GM18861 (cell line): ENCODE results near the gene NDFIP2.
A peak's percentile ranks its signal among the peaks of the same experiment; 100 is the strongest.
"Not testable (repeated sequence)": the region's sequence is repeated elsewhere in the genome, so short reads cannot be mapped to it uniquely, and the experiment has no call there.

ENCODE experiments used
- ATAC-seq: cut with Tn5 transposase; IDR thresholded peaks from one replicate; pipeline ENCODE4 v1.9.1; 2021; ENCODE audit not compliant: unreplicated experiment

Gene NDFIP2

GRCh38 chr13:79531542-79532254 lies 50.7 kb downstream of the NDFIP2 start:
- ATAC-seq, result no peak

- ATAC-seq, result no peak
Observed at GRCh38 chr13:79532576-79532975, 51.6 kb downstream of the NDFIP2 start.

- no peak for ATAC-seq
Observed at GRCh38 chr13:79533781-79534400, 52.9 kb downstream of the NDFIP2 start.

GRCh38 chr13:79534596-79534995 lies 53.6 kb downstream of the NDFIP2 start:
- no peak for ATAC-seq

GRCh38 chr13:79538757-79539156 lies 57.8 kb downstream of the NDFIP2 start:
- no peak for ATAC-seq

GRCh38 chr13:79540504-79540903 lies 59.5 kb downstream of the NDFIP2 start:
- no peak for ATAC-seq

- peak; percentile 65 for ATAC-seq
Observed at GRCh38 chr13:79541426-79542049, 60.6 kb downstream of the NDFIP2 start.

- no peak for ATAC-seq
Observed at GRCh38 chr13:79543883-79544282, 62.9 kb downstream of the NDFIP2 start.

- ATAC-seq, result no peak
Observed at GRCh38 chr13:79547211-79548195, 66.5 kb downstream of the NDFIP2 start.

GRCh38 chr13:79548902-79549301 lies 67.9 kb downstream of the NDFIP2 start:
- no peak for ATAC-seq

GRCh38 chr13:79549355-79550106 lies 68.6 kb downstream of the NDFIP2 start:
- ATAC-seq, result no peak

- no peak for ATAC-seq
Observed at GRCh38 chr13:79557666-79558065, 76.7 kb downstream of the NDFIP2 start.

GRCh38 chr13:79560954-79561353 lies 80.0 kb downstream of the NDFIP2 start:
- ATAC-seq, result no peak

- no peak for ATAC-seq
Observed at GRCh38 chr13:79562557-79562956, 81.6 kb downstream of the NDFIP2 start.

GRCh38 chr13:79566118-79566517 lies 85.2 kb downstream of the NDFIP2 start:
- ATAC-seq, result no peak

GRCh38 chr13:79571147-79571546 lies 90.2 kb downstream of the NDFIP2 start:
- ATAC-seq, result no peak

GRCh38 chr13:79573892-79574291 lies 92.9 kb downstream of the NDFIP2 start:
- not testable (repeated sequence) for ATAC-seq

- ATAC-seq, result no peak
Observed at GRCh38 chr13:79581870-79582315, 100.9 kb downstream of the NDFIP2 start.

GRCh38 chr13:79582896-79583295 lies 101.9 kb downstream of the NDFIP2 start:
- no peak for ATAC-seq

- ATAC-seq, result no peak
Observed at GRCh38 chr13:79585033-79585432, 104.1 kb downstream of the NDFIP2 start.
